ENCODE results near the gene PPP6R2. TPM values are rescaled to one million over a fixed set of nuclear protein-coding genes. Genes with fewer than 3 reads are reported as not detected.

PPP6R2 gene
- total and polyA plus RNA-seq, 2 donors (not counting 3 experiments of a cell fraction or from before 2014, with no cell fraction given): 38.6 to 54.6 TPM

Other genes with a start within 250 kb of the PPP6R2 start
- 5.1 and 5.2 TPM in 2 replicates for gene PANX2, start 172.6 kb upstream of the PPP6R2 start, total RNA-seq
- gene PANX2, start 172.6 kb upstream of the PPP6R2 start, polyA plus RNA-seq: 2.5 and 3.1 TPM in 2 replicates
- 46.8 and 48.9 TPM in 2 replicates for gene TRABD, start 157.4 kb upstream of the PPP6R2 start, total RNA-seq
- gene TRABD, start 157.4 kb upstream of the PPP6R2 start, polyA plus RNA-seq: 48.4 and 58.2 TPM in 2 replicates
- 24.1 and 28.0 TPM in 2 replicates for gene SELENOO, start 142.3 kb upstream of the PPP6R2 start, total RNA-seq
- 37.5 and 45.8 TPM in 2 replicates for gene SELENOO, start 142.3 kb upstream of the PPP6R2 start, polyA plus RNA-seq
- 41.5 and 45.3 TPM in 2 replicates for gene TUBGCP6, start 98.3 kb upstream of the PPP6R2 start, total RNA-seq
- gene TUBGCP6, start 98.3 kb upstream of the PPP6R2 start, polyA plus RNA-seq: 33.1 and 42.7 TPM in 2 replicates
- gene HDAC10, start 92.1 kb upstream of the PPP6R2 start, total RNA-seq: 42.4 and 47.0 TPM in 2 replicates
- gene HDAC10, start 92.1 kb upstream of the PPP6R2 start, polyA plus RNA-seq: 32.6 and 38.3 TPM in 2 replicates
- gene MAPK12, start 81.6 kb upstream of the PPP6R2 start, total RNA-seq: 67.9 and 72.3 TPM in 2 replicates
- gene MAPK12, start 81.6 kb upstream of the PPP6R2 start, polyA plus RNA-seq: 86.8 and 90.2 TPM in 2 replicates
- gene MAPK11, start 72.9 kb upstream of the PPP6R2 start, total RNA-seq: 26.3 and 29.4 TPM in 2 replicates
- gene MAPK11, start 72.9 kb upstream of the PPP6R2 start, polyA plus RNA-seq: 22.8 and 30.2 TPM in 2 replicates
- gene PLXNB2, start 35.7 kb upstream of the PPP6R2 start, total RNA-seq: 134 and 139 TPM in 2 replicates
- gene PLXNB2, start 35.7 kb upstream of the PPP6R2 start, polyA plus RNA-seq: 82.3 and 113 TPM in 2 replicates
- gene DENND6B, start 16.3 kb upstream of the PPP6R2 start, total RNA-seq: 2.9 and 5.9 TPM in 2 replicates
- 4.1 and 6.5 TPM in 2 replicates for gene DENND6B, start 16.3 kb upstream of the PPP6R2 start, polyA plus RNA-seq
- 67.2 and 68.6 TPM in 2 replicates for gene SBF1, start 131.7 kb downstream of the PPP6R2 start, total RNA-seq
- 36.3 and 40.0 TPM in 2 replicates for gene SBF1, start 131.7 kb downstream of the PPP6R2 start, polyA plus RNA-seq
- 0.69 and 1.5 TPM in 2 replicates for gene ADM2, start 138.2 kb downstream of the PPP6R2 start, total RNA-seq
- gene ADM2, start 138.2 kb downstream of the PPP6R2 start, polyA plus RNA-seq: 0.28 and 0.43 TPM in 2 replicates
- not detected in 2 replicates for gene MIOX, start 143.5 kb downstream of the PPP6R2 start, total RNA-seq
- not detected in 2 replicates for gene MIOX, start 143.5 kb downstream of the PPP6R2 start, polyA plus RNA-seq
- 89.7 and 94.8 TPM in 2 replicates for gene LMF2, start 164.4 kb downstream of the PPP6R2 start, total RNA-seq
- gene LMF2, start 164.4 kb downstream of the PPP6R2 start, polyA plus RNA-seq: 112 and 190 TPM in 2 replicates
- 42.4 and 43.1 TPM in 2 replicates for gene NCAPH2, start 164.9 kb downstream of the PPP6R2 start, total RNA-seq
- 34.8 and 43.2 TPM in 2 replicates for gene NCAPH2, start 164.9 kb downstream of the PPP6R2 start, polyA plus RNA-seq
- 3.2 and 3.7 TPM in 2 replicates for gene SCO2, start 182.3 kb downstream of the PPP6R2 start, total RNA-seq
- 3.1 and 3.5 TPM in 2 replicates for gene SCO2, start 182.3 kb downstream of the PPP6R2 start, polyA plus RNA-seq
- 2.1 and 2.4 TPM in 2 replicates for gene TYMP, start 186.7 kb downstream of the PPP6R2 start, total RNA-seq
- 2.0 and 2.9 TPM in 2 replicates for gene TYMP, start 186.7 kb downstream of the PPP6R2 start, polyA plus RNA-seq
- not detected in 2 replicates for gene KLHDC7B, start 202.6 kb downstream of the PPP6R2 start, total RNA-seq
- not detected in 2 replicates for gene KLHDC7B, start 202.6 kb downstream of the PPP6R2 start, polyA plus RNA-seq
- gene SYCE3, start 219.6 kb downstream of the PPP6R2 start, total RNA-seq: not detected in 2 replicates
- gene SYCE3, start 219.6 kb downstream of the PPP6R2 start, polyA plus RNA-seq: not detected in 2 replicates
- gene CPT1B, start 235.1 kb downstream of the PPP6R2 start, total RNA-seq: 3.6 and 7.1 TPM in 2 replicates
- gene CPT1B, start 235.1 kb downstream of the PPP6R2 start, polyA plus RNA-seq: 7.0 and 7.1 TPM in 2 replicates
- gene CHKB, start 239.5 kb downstream of the PPP6R2 start, total RNA-seq: 57.7 and 62.4 TPM in 2 replicates
- gene CHKB, start 239.5 kb downstream of the PPP6R2 start, polyA plus RNA-seq: 67.5 and 70.6 TPM in 2 replicates